HS-27A (cell line): ENCODE data around the gene CDYL2.
"Not testable (repeated sequence)": the region's sequence is repeated elsewhere in the genome, so short reads cannot be mapped to it uniquely, and the experiment has no call there.

ENCODE experiments used
- DNase-seq: peaks from one replicate; pipeline ENCODE4 v3.0.0-alpha.2; 2012; ENCODE audit warnings: low read depth, missing footprints

CDYL2 gene

GRCh38 chr16:80804526-80805383 is at the start of gene CDYL2:
CDYL2 (minus strand) TSS chr16:80804598; CDS start chr16:80804173, 425 bp downstream.
- DNase-seq: no peak

- DNase-seq: peak; percentile 11
Observed at GRCh38 chr16:80852261-80852872, 48.0 kb upstream of the CDYL2 start.

DNA sequence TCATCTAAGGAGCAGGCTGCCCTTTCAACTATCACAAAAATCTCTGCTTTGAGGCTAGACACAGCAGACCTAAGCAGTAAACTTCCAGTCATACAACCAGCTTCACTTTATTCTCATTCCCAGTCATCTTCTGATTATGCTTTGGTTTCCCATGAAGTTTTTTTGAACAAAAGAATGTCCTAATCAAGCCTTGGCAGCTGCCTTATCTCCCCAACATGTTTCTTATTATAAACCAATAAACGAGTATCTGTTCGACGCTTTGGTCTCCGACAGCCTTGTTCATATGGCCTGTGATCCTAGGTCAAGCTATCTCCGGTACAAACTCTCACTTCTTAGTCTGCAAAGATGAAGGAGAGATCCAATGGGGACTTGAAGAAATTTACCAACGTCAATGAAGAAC is 47.4 kb upstream of the CDYL2 start:
- DNase-seq: no peak

GRCh38 chr16:80850757-80851156 is 46.4 kb upstream of the CDYL2 start:
- DNase-seq: no peak

DNA sequence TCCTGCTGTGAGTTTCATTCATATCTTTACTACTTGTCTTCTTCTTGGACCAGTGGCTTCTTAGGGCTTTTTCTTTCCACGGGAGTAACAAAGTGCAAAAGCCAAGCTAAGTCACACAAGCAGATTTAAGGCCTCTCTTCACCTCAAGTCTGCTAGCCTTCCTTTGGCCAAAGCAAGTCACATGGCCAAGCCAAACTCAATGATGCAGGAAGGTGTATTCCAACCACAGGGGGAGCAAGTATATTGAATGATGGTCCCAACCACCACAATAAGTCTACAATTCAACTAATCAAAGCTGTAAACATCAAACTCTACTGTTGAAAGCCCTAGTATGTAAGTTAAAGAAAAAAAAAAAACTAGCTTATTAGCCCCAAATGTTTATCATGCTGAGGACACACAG is 44.5 kb upstream of the CDYL2 start:
- no peak for DNase-seq

DNA sequence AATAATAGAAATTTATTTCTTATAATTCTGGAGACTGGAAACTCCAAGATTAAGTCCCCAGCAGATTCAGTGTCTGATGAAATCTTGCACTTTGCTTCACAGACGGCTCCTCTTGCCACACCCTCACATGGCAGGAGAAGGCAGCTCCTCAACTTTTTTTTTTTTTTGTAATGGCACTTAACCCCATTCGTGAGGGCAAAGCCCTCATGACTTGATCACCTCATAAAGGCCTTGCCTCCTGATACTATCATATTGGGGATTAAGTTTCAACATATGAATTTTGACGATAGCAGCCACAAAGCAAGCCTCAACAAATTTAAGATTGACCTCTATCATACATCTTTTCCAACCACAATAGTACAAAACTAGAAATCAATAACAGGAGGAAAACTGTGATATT is 42.3 kb upstream of the CDYL2 start:
- no peak for DNase-seq

DNA sequence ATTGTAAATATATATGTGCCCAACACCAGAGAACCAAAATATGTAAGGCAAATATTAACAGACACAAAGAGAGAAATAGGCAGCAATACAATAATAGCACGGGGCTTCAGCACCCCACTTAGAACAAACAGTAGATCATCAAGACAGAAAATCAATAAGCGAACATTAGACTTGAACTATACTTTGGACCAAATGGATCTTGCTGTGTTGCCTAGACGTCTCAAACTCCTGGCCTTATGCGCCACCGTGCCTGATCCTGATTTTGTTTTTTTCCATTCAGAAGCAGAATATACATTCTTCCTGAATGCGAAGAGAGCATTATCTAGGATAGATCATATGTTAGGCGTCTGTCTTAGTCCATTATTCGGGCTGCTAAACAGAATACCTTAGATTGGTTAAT is 41.9 kb upstream of the CDYL2 start:
- DNase-seq: no peak

DNA sequence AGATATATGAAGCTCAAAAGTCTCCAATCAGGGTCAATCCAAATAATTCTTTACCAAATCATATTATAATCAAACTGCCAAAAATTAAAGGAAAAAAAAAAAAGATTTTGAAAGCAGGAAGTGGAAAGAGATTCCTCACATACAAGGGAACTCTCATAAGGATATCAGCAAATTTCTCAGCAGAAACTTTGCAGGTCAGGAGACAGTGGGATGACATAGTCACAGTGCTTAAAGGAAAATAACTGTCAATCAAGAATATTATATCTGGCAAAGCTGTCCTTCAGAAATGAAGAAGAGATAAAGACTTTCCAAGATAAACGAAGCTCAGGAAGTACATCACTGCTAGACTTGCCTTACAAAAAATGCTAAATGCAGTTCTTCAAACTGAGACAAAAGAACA is 40.0 kb upstream of the CDYL2 start:
- no peak for DNase-seq

GRCh38 chr16:80841231-80841630 is 36.8 kb upstream of the CDYL2 start:
- no peak for DNase-seq

DNA sequence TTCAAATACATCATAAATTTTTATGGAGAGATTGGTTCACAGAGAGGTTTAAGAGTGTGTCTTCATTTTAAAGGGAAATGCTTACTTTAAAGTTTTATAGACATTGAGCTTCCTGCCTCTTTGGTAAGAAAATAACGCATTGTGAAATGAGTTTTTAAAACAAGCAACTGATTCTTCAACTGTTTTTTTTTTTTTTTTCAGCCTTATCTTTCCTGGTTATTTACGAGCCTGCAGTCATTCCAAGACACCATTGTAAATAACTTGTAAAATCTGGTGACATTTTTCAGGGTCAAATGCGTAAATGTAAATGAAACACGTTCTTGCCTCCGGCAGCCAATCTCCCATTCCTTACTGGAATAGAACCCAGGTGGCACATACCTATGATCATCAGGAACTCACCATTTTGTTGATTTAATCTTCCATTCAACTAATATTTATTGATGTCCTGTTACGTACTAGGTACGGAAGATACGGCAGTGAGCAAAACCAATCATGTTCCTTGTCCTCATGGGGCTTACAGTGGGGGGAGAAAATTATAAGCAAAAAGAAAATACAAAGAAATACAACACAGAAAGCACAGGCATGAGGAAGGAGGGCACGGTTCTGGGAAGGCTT is 33.2 kb upstream of the CDYL2 start:
- no peak for DNase-seq

DNA sequence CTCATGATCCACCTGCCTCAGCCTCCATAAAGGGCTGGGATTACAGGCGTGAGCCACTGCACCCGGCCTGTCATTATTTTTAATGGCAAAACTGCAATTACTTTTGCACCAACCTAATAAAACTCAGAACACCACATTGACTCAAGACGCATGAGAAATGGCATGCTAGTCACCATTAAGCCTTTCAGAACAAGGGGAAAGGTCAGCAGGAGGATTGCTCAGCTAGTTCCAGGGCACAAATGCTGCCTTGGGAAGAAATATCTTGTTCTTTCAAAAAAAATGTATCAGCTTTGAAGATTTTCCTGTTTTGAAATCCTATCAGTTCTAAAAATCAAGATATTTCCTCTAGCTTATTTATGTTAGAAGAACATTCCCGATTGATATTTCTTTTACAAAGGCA is 32.4 kb upstream of the CDYL2 start:
- no peak for DNase-seq

DNA sequence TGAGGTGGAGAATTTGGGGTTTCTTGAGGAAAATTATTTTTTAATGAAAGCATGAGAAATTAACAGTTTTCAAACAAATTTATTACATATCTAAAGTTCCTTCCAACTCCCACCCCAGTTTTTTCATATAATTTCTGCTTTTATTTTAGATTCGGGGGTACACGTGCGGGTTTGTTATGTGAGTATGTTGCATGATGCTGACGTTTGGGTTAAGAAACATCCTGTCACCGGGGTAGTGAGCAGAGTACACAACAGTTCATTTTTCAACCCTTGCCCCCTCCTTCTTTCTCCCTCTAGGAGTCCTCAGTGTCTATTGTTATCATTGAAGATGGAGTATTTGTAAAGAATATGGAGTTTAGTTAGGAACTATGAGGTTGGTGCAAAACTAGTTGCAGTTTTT is 31.8 kb upstream of the CDYL2 start:
- no peak for DNase-seq

- no peak for DNase-seq
Observed at GRCh38 chr16:80831039-80831438, 26.6 kb upstream of the CDYL2 start.

GRCh38 chr16:80828495-80828894 is 24.1 kb upstream of the CDYL2 start:
- DNase-seq: no peak

GRCh38 chr16:80827007-80827406 is 22.6 kb upstream of the CDYL2 start:
- no peak for DNase-seq

- no peak for DNase-seq
Observed at GRCh38 chr16:80825365-80825758, 21.0 kb upstream of the CDYL2 start.

GRCh38 chr16:80824623-80825364 is 20.4 kb upstream of the CDYL2 start:
- peak; percentile 33 for DNase-seq

DNA sequence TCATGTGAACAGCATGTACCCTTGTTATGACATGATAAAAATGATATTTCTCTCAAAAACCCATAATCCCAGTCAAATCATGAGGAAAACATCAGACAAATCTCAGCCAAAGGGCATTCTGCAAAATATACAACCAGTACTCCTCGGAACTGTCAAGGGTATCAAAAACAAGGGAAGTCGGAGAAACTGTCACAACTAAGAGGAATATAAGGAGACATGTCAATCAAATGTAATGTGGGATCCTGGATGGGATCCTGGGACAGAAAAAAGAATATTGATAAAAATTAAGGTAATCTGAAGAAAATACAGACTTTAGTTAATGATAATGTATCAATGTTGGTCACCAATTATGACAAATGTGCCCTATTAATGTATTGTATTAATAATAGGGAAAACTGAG is 15.6 kb upstream of the CDYL2 start:
- DNase-seq: no peak

- no peak for DNase-seq
Observed at GRCh38 chr16:80816356-80816755, 12.0 kb upstream of the CDYL2 start.

DNA sequence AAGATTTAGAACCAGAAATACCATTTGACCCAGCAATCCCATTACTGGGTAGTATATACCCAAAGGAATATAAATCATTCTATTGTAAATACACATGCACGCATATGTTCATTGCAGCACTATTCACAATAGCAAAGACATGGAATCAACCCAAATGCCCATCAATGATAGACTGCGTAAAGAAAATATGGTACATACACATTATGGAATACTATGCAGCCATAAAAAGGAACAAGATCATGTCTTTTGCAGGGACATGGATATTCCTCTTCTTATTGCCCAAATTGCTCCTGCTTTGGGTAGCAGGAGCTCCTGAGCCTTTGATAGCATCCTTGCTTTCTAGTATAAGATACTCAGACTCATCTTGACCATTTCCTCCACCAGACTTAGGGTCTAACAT is 10.9 kb upstream of the CDYL2 start:
- DNase-seq: not testable (repeated sequence)

DNA sequence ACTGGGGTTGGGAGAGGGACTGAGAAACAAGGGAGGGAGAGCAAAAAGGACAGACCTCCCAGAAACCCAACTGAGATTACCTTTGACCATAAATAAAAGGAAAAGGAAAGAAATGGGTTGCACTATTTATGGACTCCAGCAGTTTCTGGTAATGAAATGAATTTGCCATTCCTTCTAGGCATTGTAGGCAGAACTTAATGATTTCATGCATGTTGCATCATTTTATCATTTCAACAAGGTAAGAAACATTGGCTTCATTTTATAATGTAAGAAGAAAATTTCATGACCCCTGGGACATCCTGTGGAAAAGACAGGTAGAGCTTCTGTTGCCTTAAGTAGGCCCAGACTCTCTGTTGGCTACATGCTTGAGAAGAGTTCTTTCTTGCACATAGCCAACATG is 8.2 kb upstream of the CDYL2 start:
- DNase-seq: no peak

GRCh38 chr16:80809366-80809765 is 5.0 kb upstream of the CDYL2 start:
- no peak for DNase-seq

DNA sequence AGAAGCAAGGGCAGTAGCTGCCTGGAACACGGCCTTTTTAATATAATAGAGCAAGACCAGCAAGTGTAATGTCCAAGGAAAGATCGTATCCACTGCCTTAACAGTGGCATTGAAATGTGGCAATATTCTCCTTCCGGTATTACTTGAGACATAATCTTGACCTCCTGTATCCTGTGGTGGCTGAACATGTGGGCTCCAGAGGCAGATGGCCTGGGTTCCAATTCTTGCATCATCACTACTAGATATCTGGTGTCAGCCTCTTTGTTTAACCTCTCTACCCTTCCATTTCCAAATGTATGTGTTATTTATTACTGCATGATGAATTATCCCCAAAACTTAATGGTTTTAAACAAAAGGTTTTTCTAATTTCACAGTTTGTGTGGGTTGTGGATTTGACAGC is 3.5 kb upstream of the CDYL2 start:
- no peak for DNase-seq
